ENCODE measurements around the gene STXBP2.

STXBP2 gene

GRCh38 chr19:7614859-7615741 is 21.8 kb upstream of the STXBP2 start:
- DNase-seq, result no peak

- no peak for DNase-seq
Measured at GRCh38 chr19:7617172-7617571, 19.7 kb upstream of the STXBP2 start.

- DNase-seq, result no peak
Measured at GRCh38 chr19:7617735-7618134, 19.2 kb upstream of the STXBP2 start.

- DNase-seq, result no peak
Measured at GRCh38 chr19:7618348-7618747, 18.6 kb upstream of the STXBP2 start.

- DNase-seq, result no peak
Measured at GRCh38 chr19:7618771-7619510, 18.0 kb upstream of the STXBP2 start.

- no peak for DNase-seq
Measured at GRCh38 chr19:7619671-7620441, 17.1 kb upstream of the STXBP2 start.

- DNase-seq, result no peak
Measured at GRCh38 chr19:7620442-7621412, 16.2 kb upstream of the STXBP2 start.

GRCh38 chr19:7622933-7623685 is 13.8 kb upstream of the STXBP2 start:
- no peak for DNase-seq

GRCh38 chr19:7623725-7624603 is 12.9 kb upstream of the STXBP2 start:
- no peak for DNase-seq

- DNase-seq, result no peak
Measured at GRCh38 chr19:7624810-7625209, 12.1 kb upstream of the STXBP2 start.

GRCh38 chr19:7625763-7626372 is 11.0 kb upstream of the STXBP2 start:
- no peak for DNase-seq

- DNase-seq, result no peak
Measured at GRCh38 chr19:7627166-7627565, 9.7 kb upstream of the STXBP2 start.

GRCh38 chr19:7628589-7629311 is 8.2 kb upstream of the STXBP2 start:
- no peak for DNase-seq

- peak; percentile 96 for DNase-seq
Measured at GRCh38 chr19:7629347-7630054, 7.4 kb upstream of the STXBP2 start, which contains the start of the genes PET100 and XAB2. TSS of gene PET100 (plus strand) at chr19:7629793. CDS start at chr19:7629834, 41 bp downstream. TSS of gene XAB2 (minus strand) at chr19:7629545. CDS start at chr19:7629527, 18 bp downstream.

GRCh38 chr19:7631577-7631976 is 5.3 kb upstream of the STXBP2 start:
- no peak for DNase-seq

GRCh38 chr19:7632340-7633203 is 4.3 kb upstream of the STXBP2 start:
- DNase-seq, result no peak

GRCh38 chr19:7633698-7634097 is 3.2 kb upstream of the STXBP2 start, which contains the start of gene PCP2:
TSS of gene PCP2 (minus strand) at chr19:7633719. CDS start at chr19:7633457, 262 bp downstream.
- no peak for DNase-seq
